ENCODE results near the gene ZNF385D.

GRCh38 chr3:21722301-21722700 is 28.7 kb downstream of the ZNF385D start:
- TF ChIP-seq CTCF (conservative IDR thresholded peaks at IDR 0.05): no peak
- no peak for TF ChIP-seq EZH2 (IDR thresholded peaks at IDR 0.05; ENCODE audit: low read depth)

Data from PC-9 (cell line).